Ishikawa (cell line): ENCODE results near the gene DYNC1LI2.

ENCODE experiments used
- CREB1 ChIP-seq: IDR thresholded peaks from 2 replicates; pipeline ENCODE4 v1.6.1; 2012; ENCODE audit warnings: low read depth
- RAD21 ChIP-seq: IDR thresholded peaks from 2 replicates; pipeline ENCODE4 v1.6.1; 2012; ENCODE audit warnings: low read depth
- TEAD4 ChIP-seq: IDR thresholded peaks from 2 replicates; pipeline ENCODE4 v1.6.1; 2012
- TF ChIP-seq, protein P1 (sequence below): IDR thresholded peaks from 2 replicates; pipeline ENCODE4 v1.6.1; 2012

DNA sequence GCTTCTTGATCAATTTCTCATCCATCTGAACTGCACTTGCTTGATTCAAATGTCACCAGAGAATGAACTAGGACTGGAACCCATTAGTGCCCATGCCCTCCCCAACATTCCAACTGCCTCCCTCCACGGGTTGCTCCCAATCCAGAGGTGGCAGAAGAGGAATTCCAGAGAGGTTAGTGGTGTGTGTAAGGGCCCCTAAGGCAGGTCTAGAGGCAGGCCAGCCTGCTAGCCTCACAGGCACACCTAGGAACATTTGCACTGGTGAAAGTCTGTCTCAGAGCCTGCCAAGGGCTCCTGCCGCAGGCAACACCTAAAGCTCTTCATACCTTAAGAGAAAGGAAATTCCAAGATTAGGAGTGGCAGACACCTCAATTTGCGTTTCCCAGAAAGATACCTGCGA lies 33.6 kb downstream of the DYNC1LI2 start:
- TF ChIP-seq CREB1, result no peak
- TF ChIP-seq, protein P1, sequence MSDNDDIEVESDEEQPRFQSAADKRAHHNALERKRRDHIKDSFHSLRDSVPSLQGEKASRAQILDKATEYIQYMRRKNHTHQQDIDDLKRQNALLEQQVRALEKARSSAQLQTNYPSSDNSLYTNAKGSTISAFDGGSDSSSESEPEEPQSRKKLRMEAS, result no peak
- TF ChIP-seq RAD21, result no peak
- TF ChIP-seq TEAD4, result no peak
